CD4-positive, alpha-beta memory T cell (primary cell): ENCODE data around the gene SORCS3. TPM values are rescaled to one million over a fixed set of nuclear protein-coding genes. Genes with fewer than 3 reads are reported as not detected.

Experiments used
- CTCF ChIA-PET: fragments of 350-600 bp; sonication (Branson Sonifier 250); formaldehyde crosslinking; loops from one replicate; lab custom pipeline; 2021; ENCODE audit warnings: inconsistent platforms; ENCODE audit not compliant: partially characterized antibody; lab: Charles Lee
- POLR2A ChIA-PET: fragments of 350-600 bp; sonication (Branson Sonifier 250); formaldehyde crosslinking; loops from one replicate; lab custom pipeline; 2021; ENCODE audit not compliant: partially characterized antibody; lab: Charles Lee
- DNase-seq, 5 donors: peaks; one replicate each; pipeline versions ENCODE4 v3.0.0 to v3.0.0-alpha.2; 2020 to 2022; ENCODE audit warnings: mixed read lengths in 1 of 5
- H3K27ac ChIP-seq: one replicate; pipeline ENCODE4 v1.7.0; 2013; ENCODE audit warnings: low read depth, low read length
- H3K27me3 ChIP-seq: 2 replicates; pipeline ENCODE4 v1.7.0; 2013; ENCODE audit warnings: mild to moderate bottlenecking, low read length, moderate library complexity; ENCODE audit not compliant: insufficient read depth
- H3K36me3 ChIP-seq: 2 replicates; pipeline ENCODE4 v1.7.0; 2013; ENCODE audit warnings: mild to moderate bottlenecking, low read length, moderate library complexity; ENCODE audit not compliant: insufficient read depth
- H3K4me1 ChIP-seq: 2 replicates; pipeline ENCODE4 v1.7.0; 2013; ENCODE audit warnings: mild to moderate bottlenecking, low read length, moderate library complexity; ENCODE audit not compliant: insufficient read depth
- H3K4me3 ChIP-seq, 2 donors: one replicate each; pipeline ENCODE4 v1.7.0; 2013; ENCODE audit warnings: low read length in 2 of 2, mild to moderate bottlenecking in 1 of 2
- H3K9me3 ChIP-seq, 2 donors: one replicate each; pipeline ENCODE4 v1.7.0; 2013; ENCODE audit warnings: low read length in 2 of 2, control low read depth in 1 of 2; ENCODE audit not compliant: control insufficient read depth in 1 of 2
- H3K27ac Mint-ChIP-seq, 7 donors: one replicate each; pipeline ENCODE4 v1.8.0; 2020 to 2021; ENCODE audit warnings: mixed read lengths in 7 of 7, mild to moderate bottlenecking in 6 of 7, inconsistent platforms in 3 of 7, moderate library complexity in 3 of 7
- H3K27me3 Mint-ChIP-seq, 2 donors: one replicate each; pipeline ENCODE4 v1.8.0; 2020 to 2021; ENCODE audit warnings: mixed read lengths in 2 of 2
- H3K36me3 Mint-ChIP-seq, 2 donors: one replicate each; pipeline ENCODE4 v1.8.0; 2020 to 2021; ENCODE audit warnings: mixed read lengths in 2 of 2, inconsistent platforms in 1 of 2, mild to moderate bottlenecking in 1 of 2
- H3K4me1 Mint-ChIP-seq, 4 donors: one replicate each; pipeline ENCODE4 v1.8.0; 2020 to 2021; ENCODE audit warnings: mixed read lengths in 4 of 4, mild to moderate bottlenecking in 1 of 4
- H3K4me3 Mint-ChIP-seq, 8 donors: one replicate each; pipeline ENCODE4 v1.8.0; 2020 to 2021; ENCODE audit warnings: mixed read lengths in 8 of 8, mild to moderate bottlenecking in 7 of 8, moderate library complexity in 6 of 8, inconsistent platforms in 3 of 8
- H3K9me3 Mint-ChIP-seq, 8 donors: one replicate each; pipeline ENCODE4 v1.8.0; 2020 to 2021; ENCODE audit warnings: mixed read lengths in 8 of 8, mild to moderate bottlenecking in 5 of 8, inconsistent platforms in 3 of 8, moderate library complexity in 1 of 8
- intact Hi-C: fragments of 100-400 bp; cut with micrococcal nuclease; formaldehyde crosslinking; loops from one replicate; pipeline ENCODE4 v1.15.1; 2023
- polyA plus RNA-seq, 2 donors: library from polyadenylated mRNA; unstranded; fragments of 300-500 nt; fragmentation: Illumina TruSeq; gene quantifications; one replicate each; pipeline ENCODE4 v1.2.3, GENCODE V29; 2021
- total RNA-seq, 2 experiments: library from RNA; stranded (reverse); gene quantifications; one replicate each; pipeline ENCODE4 v1.2.3, GENCODE V29; 2021

SORCS3 gene
- total and polyA plus RNA-seq, 4 experiments from 2014 or later: 0.06 to 0.21 TPM; not detected in 2

DNA sequence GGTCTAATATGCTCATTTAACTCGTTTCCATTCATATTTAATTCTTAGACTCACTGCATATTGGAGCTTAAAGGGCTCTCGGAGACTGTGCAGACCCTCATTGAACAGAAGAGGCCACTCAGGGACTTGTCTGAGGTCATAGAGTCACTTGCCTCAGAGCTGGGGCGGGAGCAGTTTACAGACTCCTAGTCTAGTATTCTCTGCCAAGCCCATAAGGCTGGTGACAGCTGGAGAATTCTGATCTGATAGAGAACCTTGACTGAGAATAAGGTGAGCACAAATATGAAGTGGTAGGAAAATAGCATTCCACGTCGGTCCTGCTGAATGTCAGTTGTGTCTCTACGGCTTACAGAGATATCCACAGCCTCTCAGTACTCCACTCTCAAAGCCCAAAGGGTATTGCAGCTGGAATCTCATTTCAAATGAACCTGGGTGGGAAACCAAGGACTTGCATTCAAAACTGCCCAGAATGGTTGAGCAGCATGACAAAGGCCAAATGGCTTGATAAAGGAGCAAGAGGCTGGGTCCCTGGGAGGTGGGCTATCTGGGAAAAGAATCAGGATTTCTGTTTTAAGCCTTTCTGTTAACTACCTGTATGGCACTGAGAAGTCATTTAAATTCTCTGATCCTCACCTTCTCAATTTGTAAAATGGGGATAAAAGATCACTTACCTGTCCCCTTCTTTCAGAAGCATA, 283.2 kb downstream of the SORCS3 start:
- H3K4me3 Mint-ChIP-seq: no peak overlapping the region
- intact Hi-C loops: no loop called here
- Histone ChIP-seq H3K9me3 (no peaks in the 10 kb centered on the region), H3K4me3 (no peak overlapping the region), H3K4me1 (no peaks in the 10 kb centered on the region), H3K27me3 (no peaks in the 10 kb centered on the region), H3K36me3 (no peaks in the 10 kb centered on the region), H3K27ac (no peak overlapping the region)
- H3K9me3 Mint-ChIP-seq: peaks cover 0 to under 1% (median 0%) of the 10 kb centered on the region in 8 donors
- DNase-seq: no peak
- H3K27me3 Mint-ChIP-seq: no peaks in the 10 kb centered on the region
- H3K4me1 Mint-ChIP-seq: no peaks in the 10 kb centered on the region
- H3K27ac Mint-ChIP-seq: no peak overlapping the region
- POLR2A ChIA-PET: no interaction called here
- no peaks in the 10 kb centered on the region for H3K36me3 Mint-ChIP-seq
- CTCF ChIA-PET: interaction anchor here (1.4 kb wide), 1 partner anchor 8 kb away, joined by 3 read pairs; no protein-coding TSS in a partner anchor

DNA sequence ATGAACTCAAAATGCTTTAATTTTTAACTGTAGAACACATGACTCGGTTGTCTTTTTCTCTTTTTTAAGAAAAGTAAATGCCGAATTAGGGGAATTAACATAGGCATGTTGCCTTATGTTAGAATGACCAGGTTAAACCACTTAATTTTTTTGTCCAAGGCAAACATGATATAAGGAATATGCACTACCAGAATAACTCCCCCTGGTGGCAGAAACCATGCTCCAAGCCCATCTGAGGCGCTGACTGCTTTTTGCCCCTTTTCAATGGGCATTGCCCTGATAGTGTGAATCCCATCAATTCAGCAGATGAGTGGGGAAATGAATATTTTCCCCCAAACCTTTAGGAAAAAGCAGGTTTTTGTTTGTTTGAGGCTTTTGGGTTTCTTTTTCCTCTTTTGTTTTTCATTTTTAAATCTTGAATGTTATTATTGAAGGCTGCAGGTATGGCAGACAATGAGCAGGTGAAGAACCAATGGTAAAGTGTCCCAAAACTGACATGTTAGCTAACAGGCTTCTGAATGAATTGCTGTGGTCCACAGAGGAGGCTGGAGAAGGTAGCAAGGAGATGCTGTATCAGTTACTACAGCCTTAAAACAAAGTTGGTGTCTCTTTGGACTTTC, 284.3 kb downstream of the SORCS3 start:
- DNase-seq: peak in 2 of 5 donors; percentile 10 to 14
- Histone ChIP-seq H3K9me3 (no peaks in the 10 kb centered on the region), H3K4me1 (no peaks in the 10 kb centered on the region), H3K4me3 (no peak overlapping the region), H3K27me3 (no peaks in the 10 kb centered on the region), H3K27ac (no peak overlapping the region), H3K36me3 (no peaks in the 10 kb centered on the region)
- POLR2A ChIA-PET: no interaction called here
- Mint-ChIP-seq H3K4me1 (no peaks in the 10 kb centered on the region), H3K27ac (no peak overlapping the region), H3K9me3 (peaks cover 0 to 3% (median 0%) of the 10 kb centered on the region in 8 donors), H3K4me3 (no peak overlapping the region), H3K27me3 (no peaks in the 10 kb centered on the region), H3K36me3 (no peaks in the 10 kb centered on the region)
- intact Hi-C loops: no loop called here
- CTCF ChIA-PET: interaction anchor here (1.1 kb wide), 1 partner anchor 9 kb away, joined by 5 read pairs; no protein-coding TSS in a partner anchor

DNA sequence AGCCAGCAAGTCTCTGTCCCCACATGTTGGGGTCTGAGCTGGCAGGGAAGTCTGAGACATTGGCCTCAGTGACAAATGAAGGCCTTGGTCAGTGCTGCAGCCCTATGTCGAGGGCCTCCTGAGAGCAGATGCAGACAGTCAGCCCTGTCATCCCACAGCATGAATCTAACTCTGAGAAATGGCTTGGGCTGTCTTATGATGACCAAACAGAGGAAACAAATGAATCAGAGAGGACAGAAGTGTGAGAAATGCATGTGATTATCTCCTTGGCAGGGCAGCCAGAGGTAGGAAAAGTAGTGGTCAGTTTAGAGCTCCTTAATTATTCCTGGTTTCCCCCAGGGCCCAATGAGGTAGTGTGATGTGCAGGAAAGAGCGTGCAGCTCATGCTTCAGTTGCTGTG, 287.6 kb downstream of the SORCS3 start:
- Histone ChIP-seq H3K27ac (no peak overlapping the region), H3K9me3 (no peaks in the 10 kb centered on the region), H3K4me3 (no peak overlapping the region), H3K4me1 (no peaks in the 10 kb centered on the region), H3K36me3 (no peaks in the 10 kb centered on the region), H3K27me3 (no peaks in the 10 kb centered on the region)
- Mint-ChIP-seq H3K27ac (no peak overlapping the region), H3K4me3 (no peak overlapping the region), H3K9me3 (peaks cover 0 to 3% (median 0%) of the 10 kb centered on the region in 8 donors), H3K27me3 (no peaks in the 10 kb centered on the region), H3K4me1 (no peaks in the 10 kb centered on the region), H3K36me3 (no peaks in the 10 kb centered on the region)
- ChIA-PET POLR2A (no interaction called here), CTCF (interaction anchor here (1.0 kb wide), 1 partner anchor 11 kb away, joined by 3 read pairs; no protein-coding TSS in a partner anchor)
- intact Hi-C loops: no loop called here
- no peak for DNase-seq

DNA sequence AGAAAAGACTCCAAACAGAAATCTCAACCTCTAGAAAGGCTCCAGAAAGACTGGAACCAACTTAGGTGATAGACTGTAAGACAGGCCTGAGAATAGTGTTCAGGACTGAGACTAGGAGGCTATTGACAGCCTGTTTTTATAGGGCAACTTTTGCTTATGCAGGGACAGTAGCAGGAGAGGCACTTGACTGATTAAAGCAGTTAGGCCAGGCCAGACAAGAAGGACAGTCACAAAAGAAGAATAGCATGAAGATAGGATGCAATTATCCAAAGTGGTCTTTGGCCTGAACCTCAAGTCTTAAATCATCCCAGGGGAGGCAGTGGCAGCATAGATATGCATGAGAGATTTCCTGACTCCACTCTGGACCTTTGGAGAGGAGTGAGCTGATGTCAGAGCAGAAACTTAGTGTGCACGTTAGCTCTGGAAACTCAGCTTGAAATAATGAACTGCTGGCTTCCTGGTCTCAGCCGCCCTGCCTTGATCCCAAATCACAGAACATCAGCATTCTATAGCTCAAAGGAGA, 290.6 kb downstream of the SORCS3 start:
- intact Hi-C loops: no loop called here

DNA sequence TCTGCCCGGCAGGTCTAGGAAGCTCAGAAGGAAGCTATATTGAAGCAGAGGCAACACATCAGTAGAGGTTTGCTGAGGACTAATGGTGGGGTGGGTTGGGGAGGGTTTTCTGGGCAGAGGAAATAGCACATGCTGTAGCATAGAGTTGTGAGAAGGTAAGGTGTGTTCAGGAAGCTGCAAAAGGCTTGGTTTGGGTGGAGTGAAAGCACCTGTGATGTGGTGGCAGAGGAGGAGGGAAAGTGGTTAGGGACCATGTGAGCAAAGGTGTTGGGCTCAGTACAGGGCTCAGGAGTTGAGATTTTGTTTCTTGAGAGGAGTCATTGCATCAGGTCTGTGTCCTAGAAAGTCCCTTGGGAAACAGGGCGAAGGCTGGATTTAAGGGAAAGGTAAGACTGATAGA, 294.6 kb downstream of the SORCS3 start:
- no peak overlapping the region for H3K4me3 ChIP-seq
- no peak overlapping the region for H3K27ac ChIP-seq
- intact Hi-C loops: no loop called here
- no peaks in the 10 kb centered on the region for H3K36me3 ChIP-seq
- DNase-seq: peak in 4 of 5 donors; percentile 23 to 39 (median 30)
- Mint-ChIP-seq H3K27me3 (no peaks in the 10 kb centered on the region), H3K4me3 (peak overlapping the region in 7 of 8 donors; percentile 11 to 65 (median 32)), H3K4me1 (peaks cover 4 to 27% (median 13%) of the 10 kb centered on the region in 4 donors), H3K27ac (peak overlapping the region in 2 of 7 donors; percentile 24 to 41), H3K36me3 (no peaks in the 10 kb centered on the region), H3K9me3 (peaks cover 0 to 12% (median 2%) of the 10 kb centered on the region in 8 donors)
- ChIA-PET CTCF (no interaction called here), POLR2A (no interaction called here)
- peaks cover 19% of the 10 kb centered on the region for H3K4me1 ChIP-seq
- no peaks in the 10 kb centered on the region for H3K27me3 ChIP-seq
- H3K9me3 ChIP-seq: no peaks in the 10 kb centered on the region

More for the DNA sequence above, 290.6 kb downstream of the SORCS3 start:
- no peaks in the 10 kb centered on the region for H3K36me3 ChIP-seq
- H3K9me3 Mint-ChIP-seq: peaks cover 0 to 7% (median 3%) of the 10 kb centered on the region in 8 donors
- POLR2A ChIA-PET: no interaction called here
- peaks cover 4 to 21% (median 12%) of the 10 kb centered on the region in 4 donors for H3K4me1 Mint-ChIP-seq
- no peaks in the 10 kb centered on the region for H3K36me3 Mint-ChIP-seq
- CTCF ChIA-PET: interaction anchor here (1.3 to 1.6 kb wide), 2 partner anchors 8 to 13 kb away, joined by 3 read pairs; no protein-coding TSS in a partner anchor
- H3K9me3 ChIP-seq: no peaks in the 10 kb centered on the region
- H3K27me3 Mint-ChIP-seq: no peaks in the 10 kb centered on the region
- no peaks in the 10 kb centered on the region for H3K27me3 ChIP-seq
- H3K4me3 ChIP-seq: no peak overlapping the region
- no peak for DNase-seq
- H3K4me3 Mint-ChIP-seq: no peak overlapping the region
- peaks cover 18% of the 10 kb centered on the region for H3K4me1 ChIP-seq
- H3K27ac Mint-ChIP-seq: no peak overlapping the region
- no peak overlapping the region for H3K27ac ChIP-seq

DNA sequence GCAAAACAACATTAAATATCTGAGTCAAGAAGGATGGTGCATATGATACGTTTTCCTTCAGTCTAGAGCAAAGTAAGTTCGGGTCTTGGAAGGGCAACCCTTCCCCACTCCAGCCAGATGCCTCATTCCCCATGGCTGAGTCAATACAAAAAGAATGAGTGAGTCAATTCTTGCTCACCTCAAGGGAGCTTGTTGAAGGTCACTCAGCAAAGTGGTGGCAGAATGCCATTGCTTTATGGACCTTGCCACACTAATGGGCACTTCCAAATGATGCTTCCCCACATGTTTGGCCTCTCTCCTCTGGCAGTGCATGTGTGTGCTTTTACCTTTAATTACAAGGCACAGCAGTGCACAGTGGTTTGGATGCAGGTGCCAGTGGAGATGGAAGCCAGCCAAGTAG, 296.5 kb downstream of the SORCS3 start:
- H3K27ac ChIP-seq: no peak overlapping the region
- ChIA-PET POLR2A (no interaction called here), CTCF (no interaction called here)
- H3K9me3 Mint-ChIP-seq: peaks cover 0 to 14% (median 2%) of the 10 kb centered on the region in 8 donors
- no peaks in the 10 kb centered on the region for H3K27me3 Mint-ChIP-seq
- H3K4me3 ChIP-seq: no peak overlapping the region
- intact Hi-C loops: no loop called here
- H3K4me1 Mint-ChIP-seq: peaks cover 4 to 27% (median 13%) of the 10 kb centered on the region in 4 donors
- no peaks in the 10 kb centered on the region for H3K27me3 ChIP-seq
- peaks cover 19% of the 10 kb centered on the region for H3K4me1 ChIP-seq
- no peaks in the 10 kb centered on the region for H3K9me3 ChIP-seq
- DNase-seq: no peak
- H3K4me3 Mint-ChIP-seq: no peak overlapping the region
- H3K36me3 ChIP-seq: no peaks in the 10 kb centered on the region
- no peaks in the 10 kb centered on the region for H3K36me3 Mint-ChIP-seq
- no peak overlapping the region for H3K27ac Mint-ChIP-seq

DNA sequence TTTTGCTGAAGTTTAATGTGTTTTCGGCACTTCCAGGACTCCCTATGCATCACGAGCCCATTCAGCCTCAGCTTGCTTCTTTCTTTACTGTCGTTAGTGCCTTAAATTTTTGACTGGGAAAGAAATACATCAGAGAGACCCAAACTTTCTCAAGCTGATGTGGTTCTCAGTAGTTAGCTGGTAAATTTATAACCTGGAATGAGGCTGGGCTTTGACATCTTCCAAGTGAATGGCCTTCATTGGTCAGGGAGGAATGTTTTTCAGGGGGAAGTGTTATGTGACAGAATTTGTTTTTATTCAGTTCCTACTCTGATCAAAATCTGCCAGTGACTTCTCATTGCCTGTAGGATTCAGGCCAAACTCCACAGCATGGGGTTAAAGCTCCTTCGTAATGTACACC, 296.9 kb downstream of the SORCS3 start:
- intact Hi-C loops: no loop called here
- no peaks in the 10 kb centered on the region for H3K36me3 ChIP-seq
- no peak for DNase-seq
- H3K4me3 ChIP-seq: no peak overlapping the region
- ChIA-PET CTCF (no interaction called here), POLR2A (no interaction called here)
- no peaks in the 10 kb centered on the region for H3K36me3 Mint-ChIP-seq
- H3K27me3 ChIP-seq: no peaks in the 10 kb centered on the region
- no peaks in the 10 kb centered on the region for H3K27me3 Mint-ChIP-seq
- no peak overlapping the region for H3K27ac ChIP-seq
- H3K27ac Mint-ChIP-seq: no peak overlapping the region
- no peaks in the 10 kb centered on the region for H3K9me3 ChIP-seq
- H3K4me3 Mint-ChIP-seq: no peak overlapping the region
- peaks cover 4 to 27% (median 13%) of the 10 kb centered on the region in 4 donors for H3K4me1 Mint-ChIP-seq
- H3K4me1 ChIP-seq: peaks cover 19% of the 10 kb centered on the region
- peaks cover 0 to 14% (median 2%) of the 10 kb centered on the region in 8 donors for H3K9me3 Mint-ChIP-seq
